T-helper 2 cell (primary cell): ENCODE measurements around the gene SP4.

Experiments
- DNase-seq, 5 experiments: peaks; one replicate each; pipeline versions ENCODE4 v3.0.0 to v3.0.0-alpha.2; 2012 to 2022

The SP4 gene

DNA sequence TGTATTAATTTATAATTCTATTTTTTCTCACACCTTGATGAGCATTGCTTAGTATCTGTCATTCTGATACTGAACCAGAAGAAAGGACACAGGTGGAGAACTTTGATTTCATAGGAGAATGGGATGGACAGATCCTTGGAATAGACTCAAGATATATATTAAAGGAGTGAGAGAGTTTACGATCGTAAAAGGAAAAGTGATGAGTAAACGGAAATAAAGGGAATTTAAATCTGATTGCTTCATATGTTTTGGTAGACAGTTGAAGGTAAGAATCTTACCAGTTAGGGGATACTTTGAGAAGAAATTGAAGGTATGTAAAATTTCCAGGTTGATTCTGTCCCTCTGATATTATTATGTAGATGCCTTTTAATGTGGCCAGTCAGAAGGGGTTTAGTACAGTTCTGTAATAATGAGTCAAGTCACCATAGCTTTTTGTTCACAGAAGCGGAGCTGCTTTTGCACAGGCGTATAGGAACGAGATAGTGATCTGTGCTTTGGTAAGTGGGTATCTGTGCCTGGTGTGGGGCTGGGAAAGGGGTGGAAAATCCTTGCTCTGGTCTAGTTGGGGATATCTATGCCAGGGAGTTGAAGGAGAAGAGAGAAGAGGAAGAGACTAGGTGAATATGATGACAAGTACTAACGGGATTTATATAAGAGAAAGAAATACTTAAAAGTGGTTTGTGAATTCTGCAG is 15.4 kb downstream of the SP4 start:
- no peak for DNase-seq

DNA sequence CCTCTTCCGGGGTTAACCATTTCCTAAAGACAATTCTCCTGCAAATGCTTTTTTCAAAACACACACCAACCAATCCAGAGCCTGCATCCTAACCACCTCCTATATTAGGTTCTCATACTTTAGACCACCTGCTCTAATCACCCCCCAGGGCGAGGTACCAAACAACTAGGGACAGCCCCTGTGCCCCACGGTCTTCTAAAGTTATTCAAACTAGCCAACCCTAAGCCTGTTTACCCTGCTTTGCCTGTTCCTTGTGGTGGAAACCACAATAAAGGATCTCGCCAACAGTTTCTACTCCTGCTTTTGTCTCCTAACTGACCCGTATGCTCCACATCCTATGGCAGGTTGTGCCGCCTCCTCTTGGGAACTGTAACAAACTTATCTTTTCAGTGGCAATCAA is 21.1 kb downstream of the SP4 start:
- no peak for DNase-seq

DNA sequence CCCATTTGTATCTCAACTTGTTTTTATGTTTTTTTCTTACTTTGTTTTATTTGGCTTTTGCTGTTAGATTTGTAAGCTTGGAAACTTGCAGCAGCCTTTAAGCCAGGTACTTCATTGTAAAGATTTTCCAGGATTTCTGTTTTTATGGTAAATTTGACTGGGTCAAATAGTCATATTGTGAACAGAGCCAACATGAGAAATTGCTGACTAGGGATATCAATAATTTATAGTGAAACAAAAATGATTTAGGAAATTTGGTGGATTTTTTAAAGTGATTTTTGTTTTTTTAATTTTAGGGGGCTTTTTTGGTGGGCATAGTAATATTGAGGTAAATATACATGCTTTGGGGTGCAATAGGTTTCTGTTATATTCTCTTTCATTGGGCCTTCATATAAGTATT is 22.2 kb downstream of the SP4 start:
- DNase-seq, result no peak

DNA sequence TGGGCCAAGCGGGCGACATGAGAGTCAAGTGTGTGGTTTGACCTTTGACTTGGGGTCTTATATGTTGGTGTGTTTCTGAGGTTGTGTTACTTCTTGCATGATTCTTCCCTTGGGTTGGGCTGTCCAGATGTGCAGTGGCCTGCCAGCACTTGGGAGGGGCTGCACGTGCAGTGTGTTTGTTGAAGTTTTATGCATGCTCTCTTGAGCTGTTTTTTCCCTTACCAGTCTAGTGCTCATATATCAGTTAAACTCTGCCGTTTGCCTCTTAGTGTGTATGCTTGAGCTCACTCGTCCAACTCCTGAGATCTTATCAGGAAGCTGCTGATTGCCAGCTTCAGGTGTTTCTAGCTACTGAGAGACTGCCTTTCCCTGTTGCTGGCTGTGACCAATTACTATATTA is 23.1 kb downstream of the SP4 start:
- DNase-seq, result no peak

DNA sequence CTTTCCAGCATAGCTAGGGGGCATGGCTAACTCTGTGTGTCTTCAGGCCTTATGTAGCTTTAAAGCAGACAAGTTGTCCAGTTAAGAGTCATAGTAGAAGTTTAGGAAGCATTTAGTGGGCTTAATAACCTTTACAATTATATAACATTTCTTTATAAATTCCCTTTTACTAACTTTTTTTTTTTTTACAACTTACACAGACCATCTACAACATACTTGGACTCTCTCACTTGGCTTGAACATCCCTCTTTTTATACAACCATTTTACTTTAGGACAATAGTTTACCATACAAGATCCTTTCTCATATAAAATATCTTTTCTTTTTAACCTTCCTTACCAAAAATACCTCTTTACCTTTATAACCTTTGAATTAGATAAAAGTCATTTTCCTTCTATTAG is 26.3 kb downstream of the SP4 start:
- no peak for DNase-seq

DNA sequence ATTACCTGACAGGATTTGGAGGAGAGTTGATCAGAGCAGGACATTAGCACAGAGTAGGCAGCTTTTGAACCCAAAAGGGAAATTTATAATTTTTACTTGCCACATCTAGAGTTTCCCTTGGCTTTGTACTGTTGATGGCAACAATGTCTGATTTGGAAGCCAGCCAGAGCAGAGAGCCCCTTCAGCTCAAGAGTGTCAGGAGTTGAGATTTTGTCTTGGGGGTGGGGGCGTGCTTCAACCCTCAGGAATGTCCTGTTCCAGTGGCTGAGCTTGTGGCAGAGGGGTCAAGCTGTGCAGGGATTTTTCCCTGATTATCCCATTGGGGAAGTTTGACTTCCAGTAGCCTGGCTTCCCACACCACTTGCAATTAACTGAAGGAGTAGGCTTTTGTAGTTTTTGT is 27.0 kb downstream of the SP4 start:
- no peak for DNase-seq

DNA sequence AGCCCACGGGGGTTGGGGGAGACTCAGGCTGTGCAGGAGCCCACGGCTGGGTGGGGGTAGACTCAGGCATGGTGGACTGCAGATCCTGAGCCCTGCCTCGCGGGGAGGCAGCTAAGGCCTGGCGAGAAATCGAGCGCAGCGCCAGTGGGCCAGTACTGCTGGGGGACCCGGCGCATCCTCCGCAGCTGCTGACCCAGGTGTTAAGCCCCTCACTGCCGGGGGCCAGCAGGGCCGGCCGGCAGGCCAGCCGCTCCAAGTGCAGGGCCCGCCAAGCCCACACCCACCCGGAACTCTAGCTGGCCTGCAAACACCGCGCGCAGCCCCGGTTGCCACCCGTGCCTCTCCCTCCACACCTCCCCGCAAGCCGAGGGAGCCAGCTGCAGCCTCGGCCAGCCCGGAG is 33.4 kb downstream of the SP4 start:
- no peak for DNase-seq

DNA sequence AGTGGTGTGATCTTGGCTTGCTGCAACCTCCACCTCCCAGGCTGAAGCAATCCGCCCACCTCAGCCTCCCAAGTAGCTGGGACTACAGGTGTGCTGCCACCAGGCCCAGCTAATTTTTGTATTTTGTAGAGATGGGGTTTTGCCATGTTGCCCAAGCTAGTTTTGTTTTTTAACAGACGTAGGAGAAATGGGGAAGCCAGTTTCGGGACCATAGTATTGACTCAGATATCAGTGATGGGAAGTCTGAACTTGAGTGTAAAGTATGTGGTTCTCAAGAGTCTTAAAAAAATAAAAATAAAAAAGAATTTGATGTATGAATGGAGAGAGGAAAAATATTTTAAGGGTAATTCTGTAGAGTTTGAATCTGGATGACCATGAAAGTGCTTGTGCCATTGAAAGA is 34.2 kb downstream of the SP4 start:
- DNase-seq, result no peak

DNA sequence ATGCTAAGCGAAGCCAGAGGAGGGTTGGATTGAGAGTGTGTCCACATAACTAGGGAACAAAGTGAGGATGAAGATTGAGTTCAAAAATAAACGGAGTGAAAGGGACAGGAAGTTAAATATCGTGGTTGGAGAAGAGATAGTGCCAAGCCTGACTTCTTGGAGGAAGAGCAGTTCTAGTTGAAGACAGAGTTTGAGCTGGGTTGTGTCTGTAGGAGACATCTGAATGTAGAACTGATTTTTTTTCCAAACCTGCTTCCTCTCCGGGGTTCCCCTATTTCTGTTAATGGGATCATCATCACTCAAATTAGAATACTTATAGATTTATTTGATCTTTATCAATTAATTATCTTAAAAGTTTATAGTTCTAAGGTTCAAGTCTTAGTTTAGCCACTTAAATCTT is 35.6 kb downstream of the SP4 start:
- no peak for DNase-seq

DNA sequence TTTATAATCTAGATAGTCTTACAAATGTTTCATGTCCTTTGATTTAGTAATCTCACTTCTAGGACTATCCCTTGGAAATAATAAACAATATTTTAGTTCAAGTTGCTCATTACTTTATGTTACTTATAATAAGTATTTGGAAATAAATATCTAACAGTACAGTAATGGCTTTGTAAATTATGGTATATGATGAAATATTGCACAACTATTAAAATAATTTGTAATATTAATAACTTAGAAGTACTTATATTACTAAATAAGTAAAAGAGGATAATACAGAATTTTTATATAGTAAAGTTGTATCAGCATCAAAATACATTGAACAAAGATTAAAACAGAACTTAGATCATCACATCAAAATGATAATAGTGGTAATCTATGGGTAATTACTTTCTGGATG is 41.1 kb downstream of the SP4 start:
- no peak for DNase-seq

DNA sequence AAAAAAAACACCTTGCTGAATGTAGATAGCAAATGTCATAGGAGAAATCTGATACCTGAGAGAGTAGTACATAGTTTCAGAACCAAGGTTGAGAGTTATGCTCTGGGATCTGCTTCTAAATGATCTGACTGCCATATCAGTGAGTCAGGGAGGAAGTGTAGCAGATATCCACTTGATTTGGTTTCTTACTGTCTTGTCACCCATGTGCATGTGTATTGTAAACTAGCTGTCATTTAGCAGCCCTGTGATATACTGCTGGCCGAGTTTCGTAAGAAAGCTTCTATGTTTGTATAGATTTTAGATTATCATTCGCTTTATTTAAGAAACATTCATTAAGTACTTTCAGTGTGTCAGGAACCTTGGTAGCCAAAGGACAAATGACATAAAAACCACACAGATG is 42.0 kb downstream of the SP4 start:
- DNase-seq, result no peak

DNA sequence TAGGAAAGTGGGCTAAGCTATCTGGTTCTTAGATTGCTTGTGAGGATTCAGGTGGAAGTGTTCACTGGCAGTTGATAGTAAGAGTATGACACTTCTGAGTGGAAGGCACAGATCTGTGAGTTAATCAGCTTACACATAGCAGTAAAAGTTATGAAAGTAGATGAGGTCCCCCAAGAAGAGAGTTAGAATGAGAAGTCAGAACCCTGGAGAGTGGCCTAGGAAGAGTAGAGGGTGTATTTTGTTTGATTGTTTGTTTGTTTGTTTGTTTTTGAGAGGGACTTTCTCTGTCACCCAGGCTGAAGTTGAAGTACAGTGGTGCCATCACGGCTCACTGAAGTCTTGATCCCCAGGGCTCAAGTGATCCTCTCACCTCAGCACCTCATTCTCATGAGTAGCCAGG is 44.1 kb downstream of the SP4 start:
- no peak for DNase-seq

DNA sequence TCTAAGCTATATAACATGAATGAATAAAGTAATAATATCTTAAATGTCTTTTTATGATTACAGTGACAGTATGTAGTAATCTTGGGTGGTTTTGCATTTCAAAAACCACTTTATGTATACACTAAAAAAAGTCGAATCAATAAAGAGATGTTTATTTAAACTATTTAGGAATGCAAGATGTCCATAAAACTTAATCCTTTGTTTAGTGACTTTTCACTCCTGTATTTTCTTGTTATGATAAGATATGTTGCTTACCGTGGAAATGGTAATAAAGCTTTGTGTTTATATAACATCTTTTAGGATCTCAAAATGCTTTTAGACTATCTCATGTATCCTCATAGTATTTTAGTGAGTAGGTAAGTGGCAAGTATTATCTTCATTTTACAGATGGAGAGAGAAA is 48.5 kb downstream of the SP4 start:
- no peak for DNase-seq

DNA sequence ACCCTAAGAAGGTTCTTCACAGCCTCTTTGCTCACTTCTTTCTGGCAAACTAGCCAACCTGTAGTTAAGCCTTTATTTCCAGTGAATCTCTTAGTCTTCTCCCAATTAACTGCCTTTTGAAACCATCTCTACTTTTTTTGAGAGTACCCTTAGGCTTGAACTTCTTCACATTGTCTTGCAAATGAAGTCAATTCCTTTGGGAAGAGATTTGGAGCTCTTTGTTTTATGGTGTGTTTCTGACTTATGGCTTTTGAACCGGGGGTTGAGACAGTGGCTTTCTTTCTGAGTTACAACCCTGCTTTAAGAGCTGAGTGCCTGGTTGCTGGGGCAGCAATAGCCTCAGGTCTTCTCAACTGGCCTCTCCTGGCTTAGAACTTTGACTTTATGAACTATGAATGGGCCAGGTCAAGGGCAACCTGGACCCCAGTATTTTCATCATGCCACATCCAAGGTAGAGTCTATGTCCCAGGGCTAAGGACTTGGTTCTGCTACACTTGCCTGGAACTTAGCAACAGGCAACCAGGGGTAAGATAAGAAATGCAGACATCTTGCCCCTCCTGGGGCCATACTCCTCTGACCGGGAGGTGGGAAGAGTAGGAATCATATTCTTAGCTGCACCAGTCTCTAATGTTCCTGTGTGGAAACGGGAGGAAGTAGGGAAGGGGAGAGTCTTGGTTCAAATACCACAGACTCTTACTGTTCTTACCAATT is 53.0 kb downstream of the SP4 start:
- DNase-seq, result no peak

DNA sequence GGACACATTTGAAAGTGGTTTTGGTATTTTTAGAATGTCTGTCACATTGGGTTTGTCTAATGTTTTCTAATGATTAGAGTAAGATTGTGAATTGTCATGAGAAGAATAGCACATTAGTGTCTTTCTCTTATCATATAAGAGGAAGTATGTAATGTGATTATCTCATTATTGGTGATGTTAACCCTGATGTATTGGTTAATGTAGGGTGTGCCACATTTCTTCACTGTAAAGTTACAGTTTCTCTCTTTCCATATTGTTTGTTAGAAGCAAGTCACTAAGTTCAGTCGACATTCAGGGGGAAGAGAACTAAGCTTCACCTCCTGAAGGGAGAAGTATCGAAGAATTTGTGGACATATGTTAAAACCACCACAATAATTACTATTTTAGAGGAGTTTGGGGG is 58.6 kb downstream of the SP4 start:
- DNase-seq, result no peak

DNA sequence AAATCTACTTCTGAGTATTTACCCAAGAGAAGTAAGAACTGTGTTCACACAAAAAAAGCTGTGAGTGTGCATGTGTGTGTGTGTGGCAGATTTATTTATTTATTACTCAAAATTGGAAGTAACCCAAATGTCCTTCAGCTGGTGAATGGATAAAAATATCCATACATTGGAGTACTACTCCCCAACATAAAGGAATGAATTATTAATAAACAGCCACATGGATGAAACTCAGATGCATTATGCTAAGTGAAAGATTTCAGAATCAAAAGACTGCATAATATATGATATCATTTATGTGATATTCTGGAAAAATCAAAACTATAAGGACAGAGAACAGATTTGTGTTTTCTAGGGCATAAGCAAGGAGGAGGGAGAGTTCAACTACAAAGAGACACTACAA is 67.8 kb downstream of the SP4 start:
- no peak for DNase-seq

DNA sequence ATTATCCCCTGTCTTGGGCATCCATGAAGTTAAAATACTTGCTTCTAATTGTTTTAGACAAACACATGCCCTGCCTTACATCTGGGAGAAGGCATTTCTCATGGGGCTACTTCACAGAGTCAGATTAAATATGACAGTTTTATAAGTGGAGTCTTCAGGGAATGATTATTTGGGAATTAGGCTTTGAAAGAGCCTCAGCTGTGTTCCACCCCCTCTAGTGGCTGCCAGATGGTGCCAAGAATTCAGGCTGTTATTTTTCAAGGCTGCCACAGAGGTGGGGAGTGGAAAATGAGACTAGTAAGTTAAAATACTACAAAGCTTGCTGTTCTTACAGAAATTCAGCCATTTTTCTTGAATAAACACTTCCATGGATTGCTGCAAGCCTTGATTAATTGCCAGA is 69.2 kb downstream of the SP4 start:
- DNase-seq, result no peak

DNA sequence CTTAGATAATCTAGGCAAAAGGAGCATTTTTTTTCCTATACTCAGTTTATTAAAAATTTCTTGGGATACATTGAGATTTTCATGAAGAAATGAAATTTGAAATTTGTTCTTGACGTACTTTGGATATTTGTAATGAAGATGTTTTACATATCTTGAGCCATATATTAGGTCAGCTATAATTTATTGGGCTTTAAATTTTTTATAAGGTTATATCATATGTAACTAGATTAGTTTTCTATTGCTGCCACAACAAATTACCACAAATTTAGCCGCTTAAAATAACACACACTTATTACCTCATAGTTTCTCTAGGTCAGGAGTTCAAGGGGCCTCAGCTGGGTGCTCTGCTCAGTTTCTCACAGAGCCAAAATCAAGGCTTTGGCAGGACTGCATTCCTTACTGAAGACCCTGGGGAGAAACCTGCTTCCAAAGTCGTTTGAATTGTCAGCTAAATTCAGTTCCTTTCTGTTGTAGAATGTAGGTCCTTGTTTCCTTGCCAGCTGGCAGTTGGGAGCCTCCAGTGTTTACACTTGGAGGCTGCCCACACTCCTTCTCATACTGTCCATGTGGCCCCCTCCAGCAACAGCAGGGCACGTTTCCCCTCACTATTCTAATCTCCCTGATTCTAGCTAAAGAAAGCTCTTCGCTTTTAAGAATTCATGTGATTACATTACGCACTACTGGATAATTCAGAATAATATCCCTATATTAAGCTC is 72.4 kb downstream of the SP4 start:
- no peak for DNase-seq

DNA sequence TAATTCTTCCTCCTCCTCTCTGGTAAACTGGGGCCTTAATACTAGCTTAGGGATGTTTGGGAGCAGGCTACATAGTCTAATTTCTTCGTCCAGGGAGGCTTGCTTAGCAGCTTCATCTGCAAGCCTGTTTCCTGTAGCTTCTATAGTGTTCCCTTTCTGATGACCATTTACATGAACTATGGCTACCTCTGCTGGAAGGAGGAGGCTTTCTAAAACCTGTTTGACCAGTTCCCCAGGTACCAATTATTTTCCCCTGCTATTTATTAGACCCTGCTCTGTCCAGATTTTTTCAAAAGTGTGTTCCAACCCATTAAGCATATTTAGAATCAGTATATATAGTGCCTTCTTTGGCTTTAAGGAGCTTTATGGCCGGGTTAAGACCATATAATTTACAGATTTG is 76.1 kb downstream of the SP4 start:
- DNase-seq, result no peak

DNA sequence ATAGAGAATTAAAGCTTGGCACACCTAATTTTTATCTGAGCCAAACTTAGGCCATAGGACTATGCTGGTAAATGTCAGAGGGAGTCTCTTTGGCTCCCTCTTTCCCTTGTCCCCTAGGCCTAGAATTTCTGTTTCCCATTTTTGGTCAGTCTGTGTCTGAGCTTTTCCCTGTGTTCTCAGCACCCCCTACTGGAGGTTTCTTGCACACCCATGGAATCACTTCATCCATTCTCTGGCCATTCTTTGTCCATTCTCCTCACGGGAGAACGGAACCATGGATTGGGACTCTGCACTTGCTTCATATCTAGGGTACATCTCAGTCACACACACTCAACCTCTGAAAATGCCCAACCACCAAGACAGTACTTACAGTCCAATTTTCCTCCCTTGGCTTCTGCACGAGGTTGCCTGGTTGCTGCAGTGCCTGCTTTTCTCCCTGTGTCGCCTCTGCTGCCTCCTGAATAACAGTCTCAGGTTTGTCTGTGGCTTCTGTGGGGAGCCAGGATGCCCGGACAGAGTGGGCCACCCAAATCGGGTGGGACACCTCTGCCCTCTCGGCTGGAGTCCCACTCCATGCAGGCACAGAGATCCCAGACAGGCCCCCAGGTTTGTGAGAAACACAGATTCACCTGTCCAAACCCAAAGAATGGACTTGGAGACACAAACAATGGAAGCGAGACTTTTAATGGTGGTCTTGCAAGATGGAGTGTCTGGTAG is 79.9 kb downstream of the SP4 start:
- peak in 1 of 5 experiments; percentile 19 for DNase-seq

DNA sequence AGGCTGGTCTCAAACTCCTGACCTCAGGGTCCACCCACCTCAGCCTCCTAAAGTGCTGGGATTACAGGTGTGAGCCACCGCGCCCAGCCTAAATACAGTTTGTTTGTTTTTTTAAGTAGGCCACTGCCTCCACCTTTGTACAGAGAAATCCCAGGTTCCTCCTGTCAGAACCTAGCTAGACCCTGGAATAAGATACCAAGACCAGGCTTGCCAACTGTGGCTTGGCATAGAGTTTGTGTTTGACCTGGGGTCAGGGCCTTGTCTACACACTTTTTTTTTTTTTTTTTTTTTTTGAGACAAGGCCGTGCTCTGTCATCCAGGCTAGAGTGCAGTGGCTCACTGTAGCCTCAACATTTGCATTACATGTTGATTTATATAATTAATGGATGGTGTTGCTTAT is 80.7 kb downstream of the SP4 start:
- no peak for DNase-seq

DNA sequence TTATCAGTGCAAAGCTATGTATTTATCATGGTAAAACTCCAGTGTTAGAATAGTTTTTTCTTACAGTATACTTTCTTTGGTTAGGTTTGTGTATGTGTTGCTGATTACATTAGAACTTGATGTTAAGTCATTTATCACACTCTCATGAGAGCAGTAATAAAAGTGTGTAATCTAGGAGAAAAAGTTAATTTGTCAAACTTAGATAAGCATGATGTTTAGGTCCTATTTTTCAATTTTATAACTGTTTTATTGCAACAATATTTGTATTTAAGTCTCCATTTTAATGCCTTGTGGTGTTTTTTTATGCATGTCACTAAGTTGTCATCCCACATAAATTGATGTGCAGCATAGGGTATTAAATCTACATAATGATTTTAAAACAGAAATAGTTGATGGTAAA is 86.2 kb downstream of the SP4 start:
- DNase-seq, result no peak

DNA sequence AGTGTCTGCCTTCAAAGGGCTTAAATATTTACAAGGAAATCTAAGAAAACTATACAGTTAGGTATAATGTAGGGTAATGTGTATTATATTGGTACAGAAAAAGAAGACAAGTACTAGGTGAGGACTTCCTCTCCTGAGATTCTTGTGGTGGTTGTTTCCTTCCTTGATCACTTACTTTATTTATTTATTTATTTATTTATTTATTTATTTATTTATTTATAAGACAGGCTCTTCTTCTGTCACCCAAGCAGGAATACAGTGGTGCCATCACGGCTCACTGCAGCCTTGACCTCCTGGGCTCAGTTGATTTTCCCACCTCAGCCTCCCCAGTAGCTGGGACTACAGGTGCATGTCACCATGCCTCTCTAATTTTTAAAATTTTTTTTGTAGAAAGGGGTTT is 96.8 kb downstream of the SP4 start:
- no peak for DNase-seq

DNA sequence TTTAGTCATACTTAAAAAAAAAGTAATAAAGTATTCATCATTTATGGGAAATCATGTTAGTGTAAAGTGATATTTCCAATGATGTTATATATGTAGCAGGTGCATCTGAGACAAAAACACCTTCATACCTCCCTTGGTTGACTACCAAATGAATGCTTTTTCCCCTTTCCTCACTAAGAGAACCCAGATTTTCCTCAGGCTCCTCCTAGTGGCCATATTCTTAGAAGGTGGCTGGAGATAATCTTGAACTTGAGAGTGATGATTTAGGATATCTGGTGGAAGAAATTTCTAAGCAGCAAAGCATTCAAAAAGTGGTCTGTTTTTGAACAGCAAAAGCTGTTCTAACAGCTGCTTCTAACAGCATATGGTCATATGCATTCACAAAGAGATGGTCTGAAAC is 98.1 kb downstream of the SP4 start:
- DNase-seq, result peak in 1 of 5 experiments; percentile 13
